ENCODE data around the gene FLT3LG. TPM values are rescaled to one million over a fixed set of nuclear protein-coding genes. Genes with fewer than 3 reads are reported as not detected.

The FLT3LG gene
- total RNA-seq, 2 experiments from 2014 or later = 57.7 to 61.2 TPM

DNA sequence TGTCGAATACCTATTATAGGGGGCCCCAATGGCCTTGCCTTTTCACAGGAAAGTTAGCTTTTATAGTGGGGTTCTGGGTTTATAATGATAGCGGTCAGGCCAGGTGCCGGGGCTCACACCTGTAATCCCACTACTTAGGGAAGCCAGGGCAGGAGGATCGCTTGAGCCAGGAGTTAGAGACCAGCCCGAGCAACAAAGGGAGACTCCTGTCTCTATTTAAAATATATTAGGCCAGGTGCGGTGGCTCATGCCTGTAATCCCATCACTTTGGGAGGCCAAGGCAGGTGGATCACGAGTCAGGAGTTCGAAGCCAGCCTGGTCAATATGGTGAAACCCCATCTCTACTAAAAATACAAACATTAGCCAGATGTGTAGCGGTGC is 29.6 kb downstream of the FLT3LG start:
- Mint-ChIP-seq H3K9me3 (no peaks in the 10 kb centered on the region), H3K36me3 (ENCODE audit: low read depth) (peaks cover 20% of the 10 kb centered on the region), H3K4me3 (no peak overlapping the region), H3K27ac (no peak overlapping the region), H3K27me3 (no peaks in the 10 kb centered on the region), H3K4me1 (ENCODE audit: low read depth) (peaks cover 38% of the 10 kb centered on the region)
- DNase-seq (no peak), ATAC-seq (no peak)
- POLR2A ChIA-PET = interaction anchor here (0.9 to 1.3 kb wide), 2 partner anchors 37 to 62 kb away, joined by 3 to 5 read pairs; no protein-coding TSS in a partner anchor
- no peak for TF ChIP-seq CTCF (IDR thresholded peaks at IDR 0.05)
- intact Hi-C loops (cut with micrococcal nuclease) = loop anchor here (2.0 kb wide), 2 partner anchors 43 to 67 kb away; no protein-coding TSS in a partner anchor
- CTCF ChIA-PET = interaction anchor here (0.9 to 10.8 kb wide), 10 partner anchors 8 to 169 kb away, joined by 3 to 232 read pairs (median 4); partner anchors contain the start of gene RCN3

DNA sequence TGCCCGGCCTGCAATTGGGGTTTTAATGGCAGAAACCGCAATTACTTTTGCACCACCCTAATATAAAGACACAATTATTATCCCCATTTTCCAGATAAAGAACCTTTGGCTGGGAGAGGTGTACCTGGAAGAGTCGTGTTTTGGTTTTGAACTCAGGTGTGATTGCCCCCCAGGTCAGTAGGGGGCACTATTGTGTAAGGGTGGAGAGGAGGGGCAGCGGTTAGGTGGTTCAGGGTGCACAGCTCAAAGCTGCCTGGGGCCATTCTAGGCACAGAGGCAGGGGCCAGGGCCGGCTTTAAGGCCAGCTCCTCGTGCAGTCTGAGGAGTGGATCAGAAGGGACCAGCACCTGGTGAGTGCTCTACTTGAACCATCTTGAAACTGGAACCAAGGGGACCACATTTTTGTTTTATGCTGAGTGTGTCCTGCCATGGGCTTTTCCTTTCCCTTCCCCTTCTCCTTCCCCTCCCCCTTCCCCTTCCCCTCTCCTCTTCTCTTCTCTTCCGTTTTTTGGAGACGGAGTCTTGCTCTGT is 32.6 kb downstream of the FLT3LG start:
- H3K27me3 Mint-ChIP-seq = no peaks in the 10 kb centered on the region
- H3K9me3 Mint-ChIP-seq = no peaks in the 10 kb centered on the region
- ChIA-PET CTCF (interaction anchor here (0.8 to 10.8 kb wide), 18 partner anchors 9 to 172 kb away, joined by 3 to 232 read pairs (median 4); partner anchors contain the start of genes NOSIP and RCN3), POLR2A (interaction anchor here (0.6 to 2.3 kb wide), 4 partner anchors 40 to 128 kb away, joined by 3 to 8 read pairs (median 4); no protein-coding TSS in a partner anchor)
- no peak overlapping the region for H3K27ac Mint-ChIP-seq
- no peak overlapping the region for H3K4me3 Mint-ChIP-seq
- H3K4me1 Mint-ChIP-seq (ENCODE audit: low read depth) = peaks cover 18% of the 10 kb centered on the region
- intact Hi-C loops (cut with micrococcal nuclease) = no loop called here
- no peaks in the 10 kb centered on the region for H3K36me3 Mint-ChIP-seq (ENCODE audit: low read depth)
- TF ChIP-seq CTCF (IDR thresholded peaks at IDR 0.05) = peak; percentile 96
- ATAC-seq = peak; percentile 93
- peak; percentile 85 for DNase-seq

DNA sequence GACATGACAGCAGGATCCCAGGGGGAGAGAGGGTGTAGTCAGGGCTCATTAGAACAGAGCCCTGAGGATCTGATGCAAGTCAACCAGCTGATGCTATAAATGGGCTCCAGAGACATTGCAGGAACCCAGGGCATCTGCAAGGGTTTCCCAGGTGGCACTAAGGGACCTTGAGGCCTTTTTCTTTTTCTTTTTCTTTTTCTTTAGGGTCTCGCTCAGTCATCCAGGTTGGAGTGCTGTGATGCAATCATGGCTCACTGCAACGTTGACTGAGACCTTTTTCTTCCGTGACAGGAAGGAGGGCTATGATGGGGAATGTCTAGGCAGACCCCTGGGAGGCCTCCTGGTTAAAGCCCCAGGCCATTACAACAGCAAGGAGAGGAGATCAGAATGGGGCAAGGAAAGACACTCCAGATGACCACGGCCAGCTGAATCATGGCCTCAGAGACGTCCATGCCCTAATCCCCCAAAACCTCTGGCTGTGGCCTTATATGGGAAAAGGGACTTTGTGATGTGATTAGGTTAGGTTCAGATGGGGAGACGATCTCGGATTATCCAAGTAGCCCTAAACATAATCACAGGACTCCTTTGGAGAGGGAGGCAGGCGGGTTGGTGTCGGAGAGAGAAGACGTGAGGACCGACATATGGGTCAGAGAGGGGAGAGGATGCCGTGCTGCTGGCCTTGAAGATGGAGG is 33.9 kb downstream of the FLT3LG start:
- Mint-ChIP-seq H3K36me3 (ENCODE audit: low read depth) (no peaks in the 10 kb centered on the region), H3K4me1 (ENCODE audit: low read depth) (peaks cover 17% of the 10 kb centered on the region), H3K27me3 (no peaks in the 10 kb centered on the region), H3K9me3 (no peaks in the 10 kb centered on the region), H3K27ac (no peak overlapping the region), H3K4me3 (no peak overlapping the region)
- TF ChIP-seq CTCF (IDR thresholded peaks at IDR 0.05) = no peak
- ChIA-PET POLR2A (interaction anchor here (1.0 to 1.5 kb wide), 2 partner anchors 43 to 63 kb away, joined by 4 to 5 read pairs; no protein-coding TSS in a partner anchor), CTCF (interaction anchor here (0.9 to 10.8 kb wide), 6 partner anchors 20 to 168 kb away, joined by 3 to 232 read pairs (median 10); partner anchors contain the start of gene RCN3)
- intact Hi-C loops (cut with micrococcal nuclease) = no loop called here
- no peak for DNase-seq
- ATAC-seq = no peak

GRCh38 chr19:49512970-49513745 is 39.1 kb downstream of the FLT3LG start:
- DNase-seq (peak; percentile 58), ATAC-seq (peak; percentile 75)
- peak overlapping the region; percentile 76 for H3K4me3 Mint-ChIP-seq
- H3K4me1 Mint-ChIP-seq (ENCODE audit: low read depth) = peaks cover 19% of the 10 kb centered on the region
- no peak for TF ChIP-seq CTCF (IDR thresholded peaks at IDR 0.05)
- no peaks in the 10 kb centered on the region for H3K27me3 Mint-ChIP-seq
- ChIA-PET CTCF (interaction anchor here (1.1 to 3.3 kb wide), 6 partner anchors 21 to 57 kb away, joined by 5 to 16 read pairs (median 6); no protein-coding TSS in a partner anchor), POLR2A (interaction anchor here (0.8 to 2.2 kb wide), 4 partner anchors 14 to 25 kb away, joined by 3 to 8 read pairs (median 4); partner anchors contain the start of genes RCN3 and RPL13A)
- peak overlapping the region; percentile 79 for H3K27ac Mint-ChIP-seq
- H3K9me3 Mint-ChIP-seq = no peaks in the 10 kb centered on the region
- intact Hi-C loops (cut with micrococcal nuclease) = no loop called here
- no peaks in the 10 kb centered on the region for H3K36me3 Mint-ChIP-seq (ENCODE audit: low read depth)

Measured in activated CD8-positive, alpha-beta T cell treated with anti-CD3 and anti-CD28 coated beads for 36 hours (primary cell).